ACHN (cell line): ENCODE measurements around the gene SYNC.
"Not testable (repeated sequence)": the region's sequence is repeated elsewhere in the genome, so short reads cannot be mapped to it uniquely, and the experiment has no call there.

Experiments
- DNase-seq: peaks from one replicate; pipeline ENCODE4 v3.0.0-alpha.2; 2015
- in situ Hi-C: cut with HindIII; loops from 2 replicates; pipeline ENCODE4 v1.10.0; 2017; ENCODE audit warnings: low sequenced_read_pairs, low pct_ligation_motif_present, low pct_unique_long_range_greater_than_20kb

The SYNC gene

GRCh38 chr1:32727876-32728275 is 25.3 kb upstream of the SYNC start:
- in situ Hi-C loops = no loop called here
- DNase-seq = no peak

GRCh38 chr1:32725615-32725982 is 23.0 kb upstream of the SYNC start:
- in situ Hi-C loops = no loop called here
- DNase-seq = no peak

- in situ Hi-C loops = no loop called here
- peak; percentile 80 for DNase-seq
Observed at GRCh38 chr1:32724678-32725614, 22.4 kb upstream of the SYNC start.

- in situ Hi-C loops = no loop called here
- DNase-seq = no peak
Observed at GRCh38 chr1:32719681-32720275, 17.2 kb upstream of the SYNC start.

GRCh38 chr1:32718527-32718926 is 16.0 kb upstream of the SYNC start:
- in situ Hi-C loops = no loop called here
- DNase-seq = no peak

GRCh38 chr1:32718036-32718435 is 15.5 kb upstream of the SYNC start:
- no peak for DNase-seq
- in situ Hi-C loops = no loop called here

- no peak for DNase-seq
- in situ Hi-C loops = no loop called here
Observed at GRCh38 chr1:32717503-32717902, 14.9 kb upstream of the SYNC start.

- peak; percentile 67 for DNase-seq
- in situ Hi-C loops = no loop called here
Observed at GRCh38 chr1:32716312-32717148, 14.0 kb upstream of the SYNC start.

GRCh38 chr1:32715901-32716311 is 13.3 kb upstream of the SYNC start:
- in situ Hi-C loops = no loop called here
- DNase-seq = no peak

GRCh38 chr1:32714277-32714676 is 11.7 kb upstream of the SYNC start:
- in situ Hi-C loops = loop anchor here (5.0 kb wide), 1 partner anchor 68 kb away; no protein-coding TSS in a partner anchor
- no peak for DNase-seq

GRCh38 chr1:32713081-32713480 is 10.5 kb upstream of the SYNC start:
- in situ Hi-C loops = loop anchor here (5.0 kb wide), 1 partner anchor 69 kb away; no protein-coding TSS in a partner anchor
- DNase-seq = no peak

- in situ Hi-C loops = loop anchor here (5.0 kb wide), 1 partner anchor 71 kb away; no protein-coding TSS in a partner anchor
Observed at GRCh38 chr1:32711221-32711620, 8.7 kb upstream of the SYNC start.

GRCh38 chr1:32709476-32709875 is 6.9 kb upstream of the SYNC start:
- no peak for DNase-seq
- in situ Hi-C loops = no loop called here

More at GRCh38 chr1:32711221-32711620, 8.7 kb upstream of the SYNC start:
- not testable (repeated sequence) for DNase-seq

- DNase-seq = no peak
- in situ Hi-C loops = no loop called here
Observed at GRCh38 chr1:32709075-32709474, 6.5 kb upstream of the SYNC start.

GRCh38 chr1:32706491-32706890 is 3.9 kb upstream of the SYNC start:
- in situ Hi-C loops = no loop called here
- no peak for DNase-seq

- DNase-seq = no peak
- in situ Hi-C loops = no loop called here
Observed at GRCh38 chr1:32705516-32705915, 2.9 kb upstream of the SYNC start.

- DNase-seq = peak; percentile 89
- in situ Hi-C loops = no loop called here
Observed at GRCh38 chr1:32703479-32704291, 1.1 kb upstream of the SYNC start.

GRCh38 chr1:32701951-32702598 is 495 bp downstream of the SYNC start:
- peak; percentile 27 for DNase-seq
- in situ Hi-C loops = no loop called here
